HK-2 (cell line): ENCODE measurements around the gene EFCAB6.

ENCODE experiments used
- DNase-seq: peaks from one replicate; pipeline ENCODE4 v3.0.0-alpha.2; 2018; ENCODE audit not compliant: unreplicated experiment

The EFCAB6 gene

DNA sequence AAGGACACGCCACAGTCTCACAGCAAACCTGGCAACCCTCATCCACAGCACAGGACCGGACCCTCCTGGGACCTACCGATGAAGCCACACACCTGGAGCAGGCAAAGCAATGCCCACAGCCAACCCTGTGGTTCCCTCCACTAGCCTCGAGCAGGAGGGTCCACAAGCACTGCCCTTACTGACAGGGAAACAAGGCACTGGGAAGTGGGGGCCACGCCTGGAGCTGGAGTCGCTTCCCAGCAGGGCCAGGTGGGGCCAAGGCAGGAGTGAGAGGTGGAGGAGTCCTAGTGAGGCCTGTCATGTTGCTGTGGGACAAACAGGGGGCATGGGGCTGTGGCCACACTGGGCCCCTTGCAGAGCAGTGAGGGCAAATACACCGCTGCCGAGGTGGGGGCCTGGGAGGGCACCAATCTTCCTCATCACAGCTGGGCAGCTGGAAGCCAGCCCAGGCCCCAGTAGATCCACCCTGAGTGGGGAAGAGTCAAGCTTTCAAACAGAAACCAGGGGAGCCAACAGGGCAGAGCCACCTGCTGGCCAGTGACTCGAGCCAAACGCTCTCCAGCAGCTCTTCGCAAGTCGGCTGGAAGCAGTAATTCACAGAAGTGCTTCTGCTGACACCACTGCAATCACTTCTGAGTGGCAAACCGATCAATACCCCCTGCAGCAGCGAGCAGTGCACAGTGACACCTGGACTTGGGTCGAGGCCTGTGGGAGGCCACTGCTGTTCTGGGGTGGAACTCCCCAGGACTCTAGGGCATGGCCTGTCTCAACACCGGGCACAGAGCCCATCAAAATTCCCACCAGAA is 36.5 kb upstream of the EFCAB6 start:
- DNase-seq, result no peak

GRCh38 chr22:43847376-43848289 is 35.5 kb upstream of the EFCAB6 start:
- no peak for DNase-seq

DNA sequence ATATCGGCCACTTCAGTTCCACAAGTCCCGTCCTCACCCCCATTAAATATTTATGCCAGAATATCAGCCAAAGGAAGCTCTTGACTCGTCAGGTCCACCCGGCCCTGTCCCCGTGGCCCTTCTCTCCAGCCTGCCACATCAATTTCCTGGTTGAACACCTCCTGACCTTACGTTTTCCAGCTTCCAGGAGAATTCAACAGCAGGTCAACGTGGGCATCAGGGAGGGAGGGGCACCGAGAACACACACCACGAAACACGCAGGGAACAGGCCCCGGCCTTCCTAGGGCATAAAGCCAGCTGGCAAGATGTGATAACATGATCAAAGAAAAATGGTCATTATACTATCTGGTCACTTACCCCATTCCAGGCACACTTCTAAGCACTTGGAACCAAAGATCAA is 34.9 kb upstream of the EFCAB6 start:
- DNase-seq, result no peak

DNA sequence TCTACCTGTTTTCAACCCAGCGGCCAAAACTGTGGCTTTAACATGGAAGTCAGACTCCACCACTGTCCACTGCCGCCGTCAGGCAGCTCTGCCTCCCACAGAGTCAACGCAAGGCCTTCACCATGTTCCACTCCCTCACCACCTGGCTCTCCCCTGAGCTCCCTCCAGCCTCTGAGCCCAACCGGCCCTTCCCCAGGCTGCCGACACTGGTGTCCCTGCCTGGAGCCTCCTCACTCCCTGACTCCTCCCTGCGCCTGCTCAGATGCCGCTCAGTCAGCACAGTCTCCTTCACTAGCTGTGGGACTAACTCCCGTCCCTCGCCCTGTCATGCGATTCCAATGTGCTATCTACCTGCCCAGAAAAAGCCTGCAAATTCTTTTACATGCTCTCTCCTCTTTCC is 33.9 kb upstream of the EFCAB6 start:
- no peak for DNase-seq

DNA sequence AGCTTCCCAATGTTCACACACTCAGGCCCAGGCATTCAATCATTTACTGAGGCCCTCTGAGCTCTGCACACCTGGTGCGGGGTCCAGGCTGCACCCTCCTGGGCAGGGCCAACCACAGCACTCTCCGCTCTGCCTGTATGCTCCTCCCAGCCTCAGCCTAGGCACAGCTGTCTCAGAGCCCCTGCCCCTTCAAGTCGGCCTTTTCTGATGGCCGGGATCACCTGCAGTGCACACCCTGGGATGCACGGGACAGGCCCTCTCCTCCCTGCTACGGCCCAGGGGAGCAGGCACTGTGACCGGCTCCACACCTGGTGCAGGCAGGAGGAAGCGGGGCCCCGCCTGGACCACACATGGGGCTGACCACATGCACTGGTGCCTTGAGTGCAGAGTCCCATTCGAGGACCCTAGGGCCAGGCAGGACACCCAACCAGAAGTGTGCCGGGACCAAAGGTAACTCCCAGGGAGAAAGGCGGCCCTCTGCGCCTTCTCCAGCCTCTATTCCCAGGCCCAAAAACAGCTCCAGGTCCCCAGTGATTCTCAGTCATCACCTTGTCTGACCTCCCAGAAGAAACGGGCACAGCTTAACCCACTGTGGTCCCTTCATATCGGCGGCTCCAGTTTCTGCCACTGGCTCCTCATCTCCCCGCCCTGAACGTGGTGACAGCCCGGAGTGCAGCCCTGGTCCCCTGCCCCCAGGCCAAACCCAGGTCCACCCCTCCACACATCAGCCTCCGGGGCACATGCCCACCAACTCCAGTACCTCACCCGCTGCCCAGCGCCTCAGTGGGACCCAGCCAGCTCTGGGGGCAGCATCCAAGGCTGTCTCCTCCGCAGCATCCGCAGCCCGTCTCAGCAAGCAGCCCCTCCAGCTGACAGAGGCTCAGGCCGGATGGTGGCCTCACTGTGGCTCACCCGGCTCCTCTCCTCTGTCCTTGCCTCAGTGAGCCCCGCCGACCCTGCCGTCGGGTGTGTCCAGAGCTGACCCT is 32.7 kb upstream of the EFCAB6 start:
- no peak for DNase-seq

- DNase-seq, result no peak
Observed at GRCh38 chr22:43843783-43844530, 31.9 kb upstream of the EFCAB6 start.

DNA sequence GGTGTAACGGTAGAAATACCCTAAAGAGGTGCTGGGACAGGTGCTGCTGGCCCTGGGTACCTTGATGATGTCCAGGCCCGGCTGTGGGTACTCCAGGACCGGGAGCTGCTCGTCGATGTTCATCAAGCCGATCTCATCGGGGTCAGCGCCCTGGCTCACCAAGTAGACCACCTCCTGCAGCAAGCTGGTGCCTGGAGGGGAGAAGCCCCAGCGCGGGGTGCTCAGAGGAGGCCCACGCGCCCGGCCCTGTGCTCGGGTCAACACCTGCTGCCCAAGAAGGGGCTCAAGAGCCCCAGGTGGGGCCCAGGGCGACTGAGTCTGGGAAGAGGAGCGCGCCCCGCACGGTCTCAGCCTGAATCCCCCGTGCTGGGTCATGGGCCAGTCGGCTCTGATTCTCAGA is 29.6 kb upstream of the EFCAB6 start:
- no peak for DNase-seq

DNA sequence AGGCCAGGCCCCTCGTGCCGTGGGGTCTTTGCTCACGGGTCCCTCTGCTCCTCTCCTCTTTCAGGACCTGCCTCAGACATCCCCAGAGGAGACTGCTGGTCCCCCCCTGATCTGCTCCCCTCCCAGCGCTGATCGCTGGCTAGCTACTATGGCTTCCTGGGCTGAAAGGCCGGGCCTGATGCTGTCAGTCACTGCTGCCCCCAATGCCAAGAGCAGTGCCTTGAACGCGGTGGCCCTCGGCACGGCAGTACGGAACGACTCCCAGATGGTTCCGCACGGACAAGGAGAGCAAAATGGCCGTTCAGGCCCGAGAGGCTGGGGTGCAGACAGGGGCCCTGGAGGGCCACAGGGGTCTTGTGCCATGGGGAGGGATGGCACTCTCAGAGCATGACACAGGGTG is 28.7 kb upstream of the EFCAB6 start:
- DNase-seq, result no peak

DNA sequence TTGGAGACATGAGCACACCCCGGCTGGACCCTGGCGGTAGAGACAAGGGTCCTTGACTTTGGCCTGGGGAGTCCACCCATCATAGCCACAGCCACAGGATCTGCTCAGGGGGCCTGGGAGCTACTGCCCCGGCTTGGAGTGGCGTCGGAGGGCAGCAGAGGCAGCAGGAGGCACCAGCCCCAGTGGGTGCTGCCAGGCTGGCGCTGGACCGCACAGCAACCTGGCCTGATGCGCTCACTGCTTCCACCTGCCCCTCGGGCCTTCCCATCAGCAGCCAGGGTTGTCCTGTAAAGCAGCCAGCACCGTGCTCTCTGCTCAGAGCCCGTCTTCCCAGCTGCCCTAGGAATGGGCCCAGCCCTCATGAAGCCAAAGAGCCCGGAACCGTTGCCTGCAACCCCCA is 28.3 kb upstream of the EFCAB6 start:
- DNase-seq, result no peak

DNA sequence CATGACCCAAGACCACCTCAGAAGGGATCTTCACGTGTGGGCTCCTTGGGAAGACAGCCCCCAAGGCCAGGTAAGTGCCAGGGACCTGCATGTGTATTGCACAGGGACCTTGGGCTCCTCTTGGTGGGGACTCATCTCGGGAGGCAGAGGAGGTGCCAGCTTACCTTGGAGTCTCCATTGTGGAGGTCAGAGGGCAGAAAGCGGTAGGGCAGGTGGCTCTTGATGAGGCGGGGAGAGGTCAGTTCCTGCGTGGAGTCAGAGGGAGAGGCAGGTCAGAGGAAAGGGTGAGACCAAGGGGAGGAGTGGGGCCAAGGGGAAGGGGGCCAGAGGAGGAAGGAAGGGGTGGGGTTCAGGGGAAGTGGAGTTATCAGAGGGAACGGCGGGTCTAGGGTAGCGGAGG is 27.7 kb upstream of the EFCAB6 start:
- DNase-seq, result no peak

DNA sequence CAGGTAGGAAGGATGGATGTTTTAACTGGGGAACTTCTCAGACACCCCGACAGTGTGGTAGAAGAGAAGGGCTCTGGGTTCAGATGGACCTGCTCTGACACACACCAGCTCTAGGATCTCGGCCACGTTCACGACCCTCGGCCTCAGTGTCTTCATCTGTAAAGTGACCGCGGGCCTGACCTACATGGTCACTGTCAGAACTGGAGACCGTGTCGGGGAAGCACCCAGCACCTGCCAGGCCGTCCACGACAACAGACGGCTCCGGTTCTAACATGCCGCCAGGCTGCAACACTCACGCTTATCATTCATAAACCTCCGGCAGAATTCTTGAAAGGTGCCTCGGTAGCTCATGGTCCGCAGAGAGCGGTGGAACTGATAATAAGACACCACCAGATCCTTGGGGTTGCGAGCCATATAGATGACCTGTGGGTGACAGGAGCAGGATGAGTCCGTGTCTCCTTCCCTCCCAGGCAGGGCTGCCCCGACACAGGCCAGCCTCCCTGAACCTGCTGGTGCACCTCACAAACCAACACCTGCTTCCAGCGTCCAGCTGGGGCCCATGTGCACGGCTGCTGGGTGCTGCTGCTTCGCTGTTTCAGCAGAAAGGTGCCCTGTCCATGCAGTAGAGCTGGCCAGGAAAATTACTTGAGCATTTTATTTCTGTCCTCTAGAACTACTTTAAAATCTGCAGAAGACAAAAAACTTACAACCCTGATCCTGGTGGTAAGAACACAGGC is 26.6 kb upstream of the EFCAB6 start:
- no peak for DNase-seq

- no peak for DNase-seq
Observed at GRCh38 chr22:43838161-43838560, 26.1 kb upstream of the EFCAB6 start.

- no peak for DNase-seq
Observed at GRCh38 chr22:43837666-43838065, 25.6 kb upstream of the EFCAB6 start.

DNA sequence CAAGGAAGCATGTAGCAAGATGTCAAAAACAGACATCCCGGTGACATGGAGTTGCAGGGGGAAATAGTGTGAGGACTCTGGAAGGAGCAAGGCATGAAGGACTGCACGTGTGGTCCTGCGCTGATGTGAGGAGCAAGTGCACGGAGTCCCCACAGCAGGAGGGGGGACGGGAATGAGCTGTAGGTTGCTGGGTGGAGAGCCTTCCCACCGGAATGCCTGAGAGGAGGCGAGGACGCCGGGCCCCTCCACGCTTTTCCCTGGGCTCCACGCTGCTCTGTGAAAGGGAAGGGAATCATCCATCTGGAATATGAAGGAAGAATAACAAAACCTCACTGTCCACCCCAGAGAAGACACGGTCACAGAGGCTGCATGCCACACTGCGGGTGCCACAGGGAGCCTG is 23.6 kb upstream of the EFCAB6 start:
- no peak for DNase-seq

GRCh38 chr22:43835166-43835565 is 23.1 kb upstream of the EFCAB6 start:
- no peak for DNase-seq

DNA sequence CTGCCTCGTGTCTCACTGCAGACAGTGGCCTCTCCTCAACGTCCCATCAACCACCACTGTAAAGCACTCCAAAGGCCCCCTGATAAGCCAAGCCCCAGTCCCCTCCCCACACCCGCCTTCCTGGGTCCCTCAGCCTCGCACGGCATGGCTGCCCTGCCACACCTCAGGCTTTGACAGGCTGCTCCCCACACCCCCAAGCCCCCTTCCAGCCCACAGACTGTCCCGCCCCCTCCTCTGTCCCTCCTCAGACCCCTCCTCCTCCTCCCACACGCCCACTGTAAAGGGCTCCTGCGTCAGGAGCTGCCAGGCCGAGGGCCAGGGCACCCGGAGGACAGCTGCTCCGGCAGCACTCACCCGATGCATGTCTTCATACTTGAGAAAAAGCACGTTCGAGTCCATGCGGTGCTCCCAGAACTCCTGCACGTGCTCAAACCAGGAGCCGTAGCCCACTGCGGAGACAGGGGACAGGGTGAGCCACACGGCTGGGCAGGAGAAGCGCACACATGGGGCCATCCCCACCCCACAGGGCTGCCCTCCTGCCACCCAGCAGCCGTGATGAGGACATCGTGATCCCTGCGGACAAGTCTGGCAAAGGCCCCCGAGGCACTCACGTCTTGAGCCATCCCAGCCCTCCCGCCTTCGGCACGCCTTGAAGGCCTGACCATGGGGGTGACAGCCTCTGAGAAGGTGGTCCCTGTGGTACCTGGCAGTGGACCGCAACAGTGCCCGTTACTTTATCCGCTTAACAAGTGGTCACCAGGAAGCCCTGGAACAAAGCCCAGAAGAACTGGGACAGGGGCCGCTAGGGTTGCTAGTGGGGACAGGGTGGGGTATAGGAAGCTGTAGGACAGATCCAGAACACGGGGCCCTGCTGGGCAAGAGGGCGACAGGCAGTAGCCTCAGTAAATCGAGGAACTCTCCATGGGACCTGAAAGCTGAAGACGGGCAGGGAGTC is 21.5 kb upstream of the EFCAB6 start:
- no peak for DNase-seq

GRCh38 chr22:43832393-43833265 is 20.5 kb upstream of the EFCAB6 start:
- DNase-seq, result no peak
